Endothelial cell of umbilical vein (primary cell): Measurements from ENCODE around the gene GGTA1.

ENCODE experiments used
- EZH2 ChIP-seq: IDR thresholded peaks from 2 replicates; pipeline ENCODE4 v1.6.1; 2012; ENCODE audit warnings: borderline replicate concordance, low read depth, mild to moderate bottlenecking, moderate library complexity, low read length, inconsistent platforms; ENCODE audit not compliant: severe bottlenecking
- FOS ChIP-seq: IDR thresholded peaks from 2 replicates; pipeline ENCODE4 v1.6.1; 2011; ENCODE audit warnings: mild to moderate bottlenecking, low read length, moderate library complexity, borderline replicate concordance; ENCODE audit not compliant: insufficient read depth
- JUN ChIP-seq: IDR thresholded peaks from 2 replicates; pipeline ENCODE4 v1.6.1; 2011; ENCODE audit warnings: borderline replicate concordance, low read depth; ENCODE audit not compliant: insufficient read length, insufficient read depth
- MYC ChIP-seq: IDR thresholded peaks from one replicate; pipeline ENCODE4 v1.6.1; 2011; ENCODE audit warnings: mild to moderate bottlenecking, low read depth, low read length
- POLR2A ChIP-seq: IDR thresholded peaks from 2 replicates; pipeline ENCODE4 v1.6.1; 2012; ENCODE audit warnings: low read depth, mild to moderate bottlenecking, control low read depth, low read length
- POLR2AphosphoS5 ChIP-seq: IDR thresholded peaks from 2 replicates; pipeline ENCODE4 v1.6.1; 2012; ENCODE audit warnings: low read depth, mild to moderate bottlenecking, control low read depth, low read length, moderate library complexity; ENCODE audit not compliant: insufficient read depth
- TF ChIP-seq, protein P1 (sequence below), 2 donors: IDR thresholded peaks; 1 replicate in 1 of 2; 2 replicates in 1 of 2; pipeline ENCODE4 v1.5.1; 2011; ENCODE audit warnings: low read length in 2 of 2, mild to moderate bottlenecking in 2 of 2, moderate library complexity in 2 of 2, control low read depth in 1 of 2, inconsistent platforms in 1 of 2, low read depth in 1 of 2; ENCODE audit not compliant: insufficient read depth in 1 of 2; ENCODE audit errors: extremely low read depth in 1 of 2
- TF ChIP-seq, protein P2 (sequence below): IDR thresholded peaks from 2 replicates; pipeline ENCODE4 v1.6.1; 2011; ENCODE audit not compliant: insufficient read depth, insufficient read length

- TF ChIP-seq, protein P1, sequence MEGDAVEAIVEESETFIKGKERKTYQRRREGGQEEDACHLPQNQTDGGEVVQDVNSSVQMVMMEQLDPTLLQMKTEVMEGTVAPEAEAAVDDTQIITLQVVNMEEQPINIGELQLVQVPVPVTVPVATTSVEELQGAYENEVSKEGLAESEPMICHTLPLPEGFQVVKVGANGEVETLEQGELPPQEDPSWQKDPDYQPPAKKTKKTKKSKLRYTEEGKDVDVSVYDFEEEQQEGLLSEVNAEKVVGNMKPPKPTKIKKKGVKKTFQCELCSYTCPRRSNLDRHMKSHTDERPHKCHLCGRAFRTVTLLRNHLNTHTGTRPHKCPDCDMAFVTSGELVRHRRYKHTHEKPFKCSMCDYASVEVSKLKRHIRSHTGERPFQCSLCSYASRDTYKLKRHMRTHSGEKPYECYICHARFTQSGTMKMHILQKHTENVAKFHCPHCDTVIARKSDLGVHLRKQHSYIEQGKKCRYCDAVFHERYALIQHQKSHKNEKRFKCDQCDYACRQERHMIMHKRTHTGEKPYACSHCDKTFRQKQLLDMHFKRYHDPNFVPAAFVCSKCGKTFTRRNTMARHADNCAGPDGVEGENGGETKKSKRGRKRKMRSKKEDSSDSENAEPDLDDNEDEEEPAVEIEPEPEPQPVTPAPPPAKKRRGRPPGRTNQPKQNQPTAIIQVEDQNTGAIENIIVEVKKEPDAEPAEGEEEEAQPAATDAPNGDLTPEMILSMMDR (IDR thresholded peaks at IDR 0.05; ENCODE audit: extremely low read depth in 1 of 2, insufficient read depth in 1 of 2, low read depth in 1 of 2, low read length in 2 of 2) = no peak
- no peak for TF ChIP-seq POLR2AphosphoS5
- TF ChIP-seq POLR2A = no peak
- TF ChIP-seq JUN = no peak
- no peak for TF ChIP-seq MYC
- TF ChIP-seq EZH2 = no peak
- TF ChIP-seq, protein P2, sequence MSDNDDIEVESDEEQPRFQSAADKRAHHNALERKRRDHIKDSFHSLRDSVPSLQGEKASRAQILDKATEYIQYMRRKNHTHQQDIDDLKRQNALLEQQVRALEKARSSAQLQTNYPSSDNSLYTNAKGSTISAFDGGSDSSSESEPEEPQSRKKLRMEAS = no peak
- no peak for TF ChIP-seq FOS
These were observed 87.7 kb downstream of the GGTA1 start for GRCh38 chr9:121411993-121412392.
